GM19025 (cell line): ENCODE measurements around the gene VPS33B.

Experiments used
- ATAC-seq: cut with Tn5 transposase; IDR thresholded peaks from one replicate; pipeline ENCODE4 v1.9.1; 2021; ENCODE audit warnings: mild to moderate bottlenecking, low read depth, moderate library complexity; ENCODE audit not compliant: unreplicated experiment

Gene VPS33B

DNA sequence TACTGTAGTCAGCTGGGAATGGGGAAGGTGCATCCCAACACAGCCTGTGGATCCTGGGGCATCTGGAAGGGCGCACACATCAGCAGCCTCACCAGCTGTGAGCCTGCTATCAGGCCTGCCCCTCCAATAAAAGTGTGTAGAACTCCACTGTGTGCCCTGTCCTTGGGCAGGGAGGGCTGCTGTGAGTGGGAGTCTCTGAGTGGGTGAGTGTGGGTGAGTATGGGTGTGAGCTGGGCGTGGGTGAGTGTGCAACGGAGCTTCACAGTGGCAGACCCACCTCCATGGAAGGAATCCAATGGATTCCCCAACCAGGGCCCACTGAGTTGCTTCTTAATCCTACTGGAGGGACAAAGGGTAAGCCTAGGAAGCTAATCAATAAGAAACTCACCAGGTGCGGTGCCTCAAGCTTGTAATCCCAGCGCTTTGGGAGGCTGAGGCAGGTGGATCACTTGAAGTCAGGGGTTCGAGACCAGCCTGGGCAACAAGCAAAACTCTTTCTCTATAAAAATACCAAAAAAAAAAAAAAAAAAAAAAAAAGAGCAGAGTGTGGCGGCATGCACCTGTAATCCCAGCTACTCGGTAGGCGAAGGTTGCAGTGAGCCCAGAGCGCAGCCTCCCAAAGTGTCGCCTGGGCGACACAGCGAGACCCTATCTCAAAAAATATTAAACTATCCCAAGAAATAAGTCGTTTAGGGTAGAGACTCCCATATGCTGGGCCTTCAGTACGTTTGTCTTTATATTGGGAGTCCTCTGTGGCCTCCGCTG lies 68.3 kb downstream of the VPS33B start:
- no peak for ATAC-seq

DNA sequence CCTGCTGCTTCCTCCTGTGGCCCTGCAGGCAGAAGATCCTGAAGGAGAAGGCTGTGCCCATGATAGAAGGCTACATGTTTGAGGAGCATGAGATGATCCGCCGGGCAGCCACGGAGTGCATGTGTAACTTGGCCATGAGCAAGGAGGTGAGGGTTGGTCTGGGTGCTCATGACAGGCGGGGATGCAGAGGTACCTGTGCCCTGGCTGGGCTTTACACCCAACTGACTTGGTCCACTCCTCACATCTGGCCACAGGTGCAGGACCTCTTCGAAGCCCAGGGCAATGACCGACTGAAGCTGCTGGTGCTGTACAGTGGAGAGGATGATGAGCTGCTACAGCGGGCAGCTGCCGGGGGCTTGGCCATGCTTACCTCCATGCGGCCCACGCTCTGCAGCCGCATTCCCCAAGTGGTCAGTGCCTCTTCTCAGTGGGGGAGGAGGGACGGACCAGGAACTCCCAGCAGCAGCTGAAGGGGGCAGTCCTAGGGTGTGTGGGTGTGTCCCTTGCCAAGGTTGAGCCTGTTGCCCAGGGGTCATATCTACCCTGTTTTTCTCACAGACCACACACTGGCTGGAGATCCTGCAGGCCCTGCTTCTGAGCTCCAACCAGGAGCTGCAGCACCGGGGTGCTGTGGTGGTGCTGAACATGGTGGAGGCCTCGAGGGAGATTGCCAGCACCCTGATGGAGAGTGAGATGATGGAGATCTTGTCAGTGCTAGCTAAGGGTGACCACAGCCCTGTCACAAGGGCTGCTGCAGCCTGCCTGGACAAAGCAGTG lies 69.3 kb downstream of the VPS33B start:
- ATAC-seq: no peak

DNA sequence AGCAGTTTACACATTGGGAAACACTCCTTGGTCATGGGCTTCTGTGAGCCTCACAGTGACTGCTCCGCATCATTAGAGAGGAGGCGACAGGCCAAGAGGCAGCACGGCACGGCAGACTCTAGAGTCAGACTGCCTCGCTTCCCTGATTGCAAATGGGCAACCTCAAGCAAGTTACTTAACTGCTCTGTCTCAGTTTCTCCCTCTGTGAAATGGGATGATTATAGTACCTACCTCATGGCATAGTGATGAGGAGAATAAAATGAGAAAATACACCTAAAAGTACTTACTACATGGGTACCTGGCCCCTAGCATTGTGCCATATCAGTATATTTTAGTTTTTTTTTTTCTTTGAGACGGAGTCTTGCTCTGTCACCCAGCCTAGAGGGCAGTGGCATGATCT lies 71.7 kb downstream of the VPS33B start:
- no peak for ATAC-seq

DNA sequence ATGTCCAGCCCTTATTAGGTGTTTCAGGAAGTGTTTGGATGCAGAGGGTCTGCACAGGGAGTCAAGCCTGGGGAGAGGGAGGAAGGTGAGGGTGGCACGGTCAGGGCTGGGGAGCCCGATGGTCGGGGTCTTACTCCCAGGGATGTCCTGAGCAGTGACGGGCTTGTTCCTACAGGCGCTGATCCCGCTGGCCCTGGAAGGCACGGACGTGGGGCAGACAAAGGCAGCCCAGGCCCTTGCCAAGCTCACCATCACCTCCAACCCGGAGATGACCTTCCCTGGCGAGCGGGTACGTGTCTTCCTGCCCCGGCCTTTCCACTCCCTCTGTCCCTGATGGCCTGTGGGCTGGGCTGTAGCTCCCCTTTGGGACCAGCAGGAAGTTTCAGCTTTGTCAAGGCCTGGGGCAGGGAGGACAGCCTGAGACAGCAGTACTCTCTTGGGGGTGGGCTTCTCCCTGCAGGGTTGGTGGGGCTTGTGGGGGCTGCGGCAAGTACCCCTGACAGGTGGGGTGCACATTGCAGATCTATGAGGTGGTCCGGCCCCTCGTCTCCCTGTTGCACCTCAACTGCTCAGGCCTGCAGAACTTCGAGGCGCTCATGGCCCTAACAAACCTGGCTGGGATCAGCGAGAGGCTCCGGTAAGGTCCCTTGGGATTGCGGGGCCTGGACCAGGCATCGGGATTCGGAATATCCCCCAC lies 72.3 kb downstream of the VPS33B start:
- no peak for ATAC-seq
